Vagina (tissue), 2 donors: Measurements from ENCODE around the gene RUFY3. TPM values are rescaled to one million over a fixed set of nuclear protein-coding genes. Genes with fewer than 3 reads are reported as not detected.
"Not testable (repeated sequence)": the region's sequence is repeated elsewhere in the genome, so short reads cannot be mapped to it uniquely, and the experiment has no call there.

ENCODE experiments used
- DNase-seq, 2 donors: peaks; one replicate each; pipeline ENCODE4 v3.0.0-alpha.2; 2017; ENCODE audit errors: extremely low spot score in 2 of 2
- H3K27ac ChIP-seq: fragments of 200-600 bp; sonication (generic); one replicate; pipeline ENCODE4 v1.5.1; 2019
- H3K27me3 ChIP-seq: fragments of 200-600 bp; sonication (generic); one replicate; pipeline ENCODE4 v1.5.1; 2019
- H3K36me3 ChIP-seq, 2 donors: fragments of 200-600 bp; sonication (generic); one replicate each; pipeline ENCODE4 v1.5.1; 2017 to 2019
- H3K4me1 ChIP-seq: fragments of 200-600 bp; sonication (generic); one replicate; pipeline ENCODE4 v1.5.1; 2019
- H3K4me3 ChIP-seq, 2 donors: fragments of 200-600 bp; sonication (generic); 1 replicate in 1 of 2; 2 replicates in 1 of 2; pipeline ENCODE4 v1.5.1; 2016 to 2019
- H3K9me3 ChIP-seq: fragments of 200-600 bp; sonication (generic); one replicate; pipeline ENCODE4 v1.5.1; 2019
- CTCF ChIP-seq, 3 experiments: fragments of 450-650 bp in 2 of 3; fragments of 200-600 bp in 1 of 3; sonication (generic) in 1 of 3; IDR thresholded peaks; one replicate each; pipeline ENCODE4 v1.5.1; 2017 to 2019; ENCODE audit warnings: antibody characterized with exemption in 3 of 3, mild to moderate bottlenecking in 2 of 3, moderate library complexity in 2 of 3
- POLR2A ChIP-seq, 2 donors: fragments of 450-650 bp; IDR thresholded peaks; one replicate each; pipeline ENCODE4 v1.6.1; 2017; ENCODE audit warnings: antibody characterized with exemption in 2 of 2, mild to moderate bottlenecking in 2 of 2, moderate library complexity in 2 of 2
- POLR2AphosphoS5 ChIP-seq, 2 donors: sonication (generic); formaldehyde crosslinking; IDR thresholded peaks; one replicate each; pipeline ENCODE4 v1.9.0; 2017; ENCODE audit warnings: antibody characterized with exemption in 2 of 2, mild to moderate bottlenecking in 2 of 2, low read depth in 1 of 2; ENCODE audit not compliant: insufficient read depth in 1 of 2
- intact Hi-C: fragments of 100-400 bp; cut with DNase I; formaldehyde crosslinking; loops from one replicate; pipeline ENCODE4 v1.15.1; 2023
- total RNA-seq: library from RNA; depleted of rRNA; stranded (reverse); fragments of >200 nt; gene quantifications from one replicate; pipeline ENCODE4 v1.2.3, GENCODE V29; 2016

RUFY3 gene
- total RNA-seq, 1 donor from 2014 or later: 71.2 TPM

GRCh38 chr4:70701271-70701670 is 20.5 kb upstream of the RUFY3 start:
- H3K27me3 ChIP-seq: no peaks in the 10 kb centered on the region
- H3K27ac ChIP-seq: no peak overlapping the region
- peaks cover 8% of the 10 kb centered on the region for H3K4me1 ChIP-seq
- DNase-seq: no peak
- no peaks in the 10 kb centered on the region for H3K36me3 ChIP-seq
- TF ChIP-seq POLR2AphosphoS5 (IDR thresholded peaks at IDR 0.05; ENCODE audit: insufficient read depth in 1 of 2, low read depth in 1 of 2): no peak
- H3K4me3 ChIP-seq: no peak overlapping the region
- intact Hi-C loops: no loop called here
- no peaks in the 10 kb centered on the region for H3K9me3 ChIP-seq

GRCh38 chr4:70702592-70702991 is 19.2 kb upstream of the RUFY3 start:
- H3K36me3 ChIP-seq, DNase-seq, H3K27me3 ChIP-seq, H3K9me3 ChIP-seq, intact Hi-C loops, H3K4me3 ChIP-seq, H3K27ac ChIP-seq: not testable (repeated sequence)
- peaks cover 22% of the 10 kb centered on the region for H3K4me1 ChIP-seq

- no peaks in the 10 kb centered on the region for H3K36me3 ChIP-seq
- DNase-seq: no peak
- H3K27me3 ChIP-seq: no peaks in the 10 kb centered on the region
- TF ChIP-seq POLR2A (IDR thresholded peaks at IDR 0.05) (no peak), CTCF (IDR thresholded peaks at IDR 0.05) (no peak), POLR2AphosphoS5 (IDR thresholded peaks at IDR 0.05; ENCODE audit: insufficient read depth in 1 of 2, low read depth in 1 of 2) (no peak)
- peaks cover 22% of the 10 kb centered on the region for H3K4me1 ChIP-seq
- intact Hi-C loops: loop anchor here (1.0 kb wide), 1 partner anchor 15 kb away; the partner anchor contains the start of gene UTP3
- no peaks in the 10 kb centered on the region for H3K9me3 ChIP-seq
- H3K4me3 ChIP-seq: peak overlapping the region; percentile 64 to 81
- peak overlapping the region; percentile 92 for H3K27ac ChIP-seq
These were observed 18.0 kb upstream of the RUFY3 start for GRCh38 chr4:70703619-70704214.

DNA sequence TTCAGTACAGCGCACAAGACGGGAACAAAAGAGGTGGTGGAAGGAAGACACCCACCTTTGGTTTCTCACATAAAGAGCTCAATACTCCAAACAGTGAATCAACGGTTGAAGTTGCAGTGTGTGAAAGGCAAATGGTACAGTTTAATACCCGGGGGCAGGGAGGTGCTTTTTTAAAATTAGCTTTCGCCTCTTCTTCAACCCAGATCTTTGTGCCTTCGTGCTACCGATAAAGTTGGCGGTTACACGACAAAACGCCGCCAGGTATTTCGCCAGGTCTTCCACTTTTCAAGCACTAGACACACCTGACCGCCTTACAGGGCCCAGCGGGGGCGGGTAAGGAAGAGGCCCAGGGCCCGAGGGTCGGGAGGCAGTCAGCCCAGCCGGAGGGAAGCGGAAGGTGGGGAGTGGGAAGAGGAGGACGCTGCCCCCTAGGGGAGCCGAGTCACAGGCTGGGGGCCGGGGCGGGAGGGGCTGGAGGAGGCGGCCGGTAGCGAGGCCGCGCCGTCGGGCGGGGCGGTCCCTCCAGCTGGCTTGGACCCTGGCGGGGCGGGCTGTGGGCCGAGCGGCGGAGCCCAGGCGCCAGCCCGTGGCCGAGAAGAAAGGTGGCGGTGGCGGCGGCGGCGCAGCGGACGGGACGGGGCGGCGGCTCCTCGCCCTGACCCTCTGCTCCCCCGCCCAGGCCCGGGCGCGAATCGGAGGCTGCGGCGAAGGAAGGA is 17.4 kb upstream of the RUFY3 start:
- intact Hi-C loops: loop anchor here (1.0 kb wide), 1 partner anchor 16 kb away; the partner anchor contains the start of gene UTP3
- TF ChIP-seq CTCF (IDR thresholded peaks at IDR 0.05) (no peak), POLR2AphosphoS5 (IDR thresholded peaks at IDR 0.05; ENCODE audit: insufficient read depth in 1 of 2, low read depth in 1 of 2) (peak in 1 of 2 donors; percentile 29)
- no peak for DNase-seq
- Histone ChIP-seq H3K4me1 (peaks cover 22% of the 10 kb centered on the region), H3K27ac (peak overlapping the region; percentile 92), H3K27me3 (no peaks in the 10 kb centered on the region), H3K36me3 (no peaks in the 10 kb centered on the region), H3K4me3 (peak overlapping the region; percentile 64 to 81), H3K9me3 (no peaks in the 10 kb centered on the region)

DNA sequence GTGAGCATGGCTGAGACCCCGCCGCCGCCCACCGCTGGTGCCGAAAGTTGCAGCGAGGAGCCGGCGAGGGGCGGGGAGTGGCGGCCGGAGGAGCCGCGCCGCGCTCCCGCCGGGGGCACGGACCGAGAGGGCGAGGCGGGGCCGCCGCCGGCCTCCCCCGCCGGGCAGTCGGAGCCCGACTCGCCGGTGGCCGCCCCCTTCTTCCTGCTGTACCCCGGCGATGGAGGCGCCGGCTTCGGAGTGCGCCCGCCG is 16.9 kb upstream of the RUFY3 start:
- Histone ChIP-seq H3K27ac (peak overlapping the region; percentile 92), H3K4me3 (peak overlapping the region; percentile 64 to 81), H3K9me3 (no peaks in the 10 kb centered on the region), H3K36me3 (no peaks in the 10 kb centered on the region), H3K4me1 (peaks cover 22% of the 10 kb centered on the region), H3K27me3 (no peaks in the 10 kb centered on the region)
- intact Hi-C loops: loop anchor here (1.0 kb wide), 1 partner anchor 17 kb away; the partner anchor contains the start of gene UTP3
- no peak for DNase-seq
- TF ChIP-seq POLR2AphosphoS5 (IDR thresholded peaks at IDR 0.05; ENCODE audit: insufficient read depth in 1 of 2, low read depth in 1 of 2) (no peak), CTCF (IDR thresholded peaks at IDR 0.05) (no peak), POLR2A (IDR thresholded peaks at IDR 0.05) (no peak)
